Breast epithelium (tissue), 3 donors: ENCODE results near the gene ALG1L2.
"Not testable (repeated sequence)": the region's sequence is repeated elsewhere in the genome, so short reads cannot be mapped to it uniquely, and the experiment has no call there.

ENCODE experiments used
- CTCF ChIP-seq, 3 donors: fragments of 450-650 bp; IDR thresholded peaks; one replicate each; pipeline ENCODE4 v1.5.1; 2016 to 2017; ENCODE audit warnings: antibody characterized with exemption in 3 of 3, mild to moderate bottlenecking in 3 of 3, moderate library complexity in 3 of 3
- POLR2A ChIP-seq: fragments of 450-650 bp; IDR thresholded peaks from one replicate; pipeline ENCODE4 v1.6.1; 2016; ENCODE audit warnings: antibody characterized with exemption, mild to moderate bottlenecking, moderate library complexity

- TF ChIP-seq POLR2A; CTCF (IDR thresholded peaks at IDR 0.05): not testable (repeated sequence)
Measured at GRCh38 chr3:130110386-130111169, 28.9 kb downstream of the ALG1L2 start.
